HL-60/S4 (cell line): Measurements from ENCODE around the gene PDK1.
"Not testable (repeated sequence)": the region's sequence is repeated elsewhere in the genome, so short reads cannot be mapped to it uniquely, and the experiment has no call there.

Source experiments
- in situ Hi-C: fragments of 300-500 bp; cut with MboI; formaldehyde crosslinking; loops from 2 replicates; pipeline ENCODE4 v1.14.3; 2022; ENCODE audit warnings: low sequenced_read_pairs

The PDK1 gene

GRCh38 chr2:172555522-172556283 is at the start of gene PDK1:
Gene PDK1 (plus strand): TSS chr2:172556090. CDS start chr2:172556151, 61 bp downstream.
- in situ Hi-C loops, result no loop called here

- in situ Hi-C loops, result no loop called here
These were observed 48.7 kb upstream of the PDK1 start for GRCh38 chr2:172507199-172507598.

DNA sequence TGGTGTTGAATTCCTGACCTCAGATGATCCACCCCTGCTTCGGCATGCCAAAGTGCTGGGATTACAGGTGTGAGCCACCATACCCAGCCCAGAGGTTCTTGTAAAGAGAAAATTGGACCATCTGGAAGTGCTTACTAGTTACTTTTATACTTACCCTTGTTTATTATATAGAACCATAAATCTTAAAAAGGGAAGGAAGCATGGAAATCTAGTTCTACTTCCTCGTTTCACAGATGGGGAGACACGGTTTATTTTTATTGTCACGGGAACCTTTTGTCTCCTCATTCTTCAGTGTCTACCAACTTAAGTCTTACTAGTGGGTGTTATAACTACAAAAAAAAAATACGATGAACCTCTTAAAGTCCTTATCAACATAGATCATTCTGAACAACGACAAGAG is 45.8 kb upstream of the PDK1 start:
- in situ Hi-C loops, result no loop called here

DNA sequence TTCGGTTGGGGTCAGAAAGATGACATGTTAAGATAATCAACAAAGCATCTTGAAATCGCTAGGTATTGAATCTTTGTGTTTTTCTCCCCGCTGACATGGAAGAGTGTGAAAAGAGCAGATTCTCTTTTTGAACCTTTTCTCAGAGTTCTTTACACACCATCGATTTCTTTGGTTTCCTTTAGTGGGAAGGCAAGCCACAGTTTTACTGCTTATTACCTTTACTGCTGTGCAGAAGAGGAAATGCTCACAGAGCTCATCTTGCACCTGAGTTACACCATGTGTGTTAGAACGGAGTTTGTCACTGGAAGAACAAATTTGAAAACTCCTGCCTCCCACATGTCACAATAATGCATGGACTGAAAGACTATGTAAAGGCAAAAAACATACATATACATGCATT is 45.3 kb upstream of the PDK1 start:
- in situ Hi-C loops, result no loop called here

DNA sequence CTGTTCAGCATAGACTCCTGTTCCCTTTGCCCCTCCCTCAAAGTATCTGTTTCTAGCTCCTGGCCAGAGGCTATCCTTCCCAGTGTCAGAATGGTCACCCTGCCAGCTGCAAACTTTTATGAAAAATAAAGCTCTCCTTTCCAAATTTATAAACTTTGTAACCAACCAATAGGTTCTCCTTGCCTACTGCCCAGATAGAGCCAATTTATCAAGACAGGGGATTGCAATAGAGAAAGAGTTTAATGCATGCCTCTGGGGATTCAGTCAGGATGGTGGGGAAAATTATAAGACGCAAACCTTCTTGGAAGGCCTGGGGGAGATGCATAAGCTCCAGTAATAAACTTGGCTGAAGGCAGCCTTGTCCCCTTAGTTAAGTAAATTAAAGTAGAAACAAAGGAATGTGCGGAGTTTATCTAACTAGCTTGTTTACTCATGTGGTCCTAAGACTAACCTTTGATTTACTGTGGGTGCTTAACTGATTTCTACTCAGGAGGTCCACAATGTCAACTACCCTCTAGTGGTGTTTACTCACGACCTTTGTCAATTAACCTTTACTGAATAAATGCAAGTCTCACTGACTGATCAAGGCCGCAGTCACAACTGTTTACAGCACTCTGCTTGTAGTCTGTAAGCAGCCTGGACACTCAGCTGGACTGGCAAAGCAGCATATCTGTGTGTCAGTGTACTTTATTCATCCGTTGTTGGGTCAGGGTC is 42.9 kb upstream of the PDK1 start:
- in situ Hi-C loops, result no loop called here

DNA sequence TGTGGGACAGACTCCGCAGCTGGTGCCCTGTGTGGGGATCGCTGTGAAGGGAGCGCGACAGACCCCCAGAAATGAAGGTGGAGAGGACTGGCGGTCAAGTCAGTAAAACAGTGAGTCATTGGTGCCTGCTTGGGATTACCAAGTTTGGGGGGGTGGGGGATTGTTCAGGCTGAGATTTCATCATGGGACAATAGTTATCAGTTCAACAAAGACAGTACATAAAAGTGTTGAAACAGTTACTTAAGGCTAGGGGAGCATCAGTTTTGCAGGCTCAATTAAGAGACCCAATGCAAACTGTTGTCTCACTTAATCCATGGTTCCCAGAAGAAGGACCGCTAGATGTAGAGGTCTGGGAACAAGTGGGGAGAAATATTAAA is 42.4 kb upstream of the PDK1 start:
- in situ Hi-C loops, result no loop called here

- in situ Hi-C loops, result no loop called here
These were observed 41.8 kb upstream of the PDK1 start for GRCh38 chr2:172513935-172514586.

- in situ Hi-C loops, result no loop called here
These were observed 39.6 kb upstream of the PDK1 start for GRCh38 chr2:172516299-172516698.

DNA sequence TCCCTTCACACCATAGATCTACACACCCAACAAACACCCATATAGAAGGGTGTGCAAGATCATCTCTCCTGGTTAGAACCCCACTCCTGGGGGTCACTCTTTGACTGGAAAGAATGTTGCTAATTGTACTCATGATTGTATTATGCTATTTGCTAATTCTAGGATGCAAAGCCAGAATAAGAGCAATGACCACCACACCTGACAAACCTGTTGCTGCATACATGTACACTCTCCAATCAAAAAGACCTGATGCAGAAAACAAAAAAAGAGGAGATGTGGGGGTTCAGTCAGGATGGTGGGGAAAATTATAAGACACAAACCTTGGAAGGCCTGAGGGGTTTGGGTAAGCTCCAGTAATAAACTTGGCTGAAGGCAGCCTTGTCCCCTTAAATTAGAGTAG is 36.9 kb upstream of the PDK1 start:
- in situ Hi-C loops, result no loop called here

DNA sequence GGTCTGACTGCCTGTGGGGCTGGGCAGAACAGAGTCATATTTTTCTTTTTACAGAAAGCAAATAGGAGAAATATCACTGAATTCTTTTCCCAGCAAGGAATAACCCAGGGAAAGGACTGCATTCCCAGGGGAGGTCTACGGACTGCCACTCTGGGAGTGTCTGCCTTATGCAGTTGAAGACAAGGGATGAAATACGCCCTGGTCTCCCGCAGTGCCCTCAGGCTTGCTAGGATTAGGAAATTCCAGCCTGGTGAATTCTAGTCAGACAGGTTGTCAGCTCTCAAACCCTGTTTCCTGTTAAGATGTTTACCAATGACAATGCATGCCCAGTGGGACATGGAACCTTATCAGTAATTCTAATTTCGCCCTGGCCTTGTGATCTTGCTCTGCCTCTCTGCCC is 30.3 kb upstream of the PDK1 start:
- in situ Hi-C loops, result no loop called here

- in situ Hi-C loops, result no loop called here
These were observed 24.6 kb upstream of the PDK1 start for GRCh38 chr2:172531309-172531708.

DNA sequence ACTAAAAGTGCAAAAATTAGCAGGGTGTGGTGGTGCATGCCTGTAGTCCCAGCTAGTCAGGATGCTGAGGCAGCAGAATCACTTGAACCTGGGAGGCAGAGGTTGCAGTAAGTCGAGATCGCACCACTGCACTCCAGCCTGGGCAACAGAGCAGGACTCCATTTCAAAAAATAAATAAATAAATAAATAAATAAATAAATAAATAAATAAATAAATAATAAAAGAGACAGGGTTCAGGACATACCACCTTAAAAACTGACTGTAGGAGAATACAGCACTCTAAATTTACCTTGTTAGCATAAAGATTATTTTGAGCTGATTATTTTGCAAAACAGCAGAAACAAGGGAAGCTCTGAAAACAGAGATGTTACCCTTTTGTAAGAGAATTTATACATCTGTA is 23.4 kb upstream of the PDK1 start:
- in situ Hi-C loops, result not testable (repeated sequence)

GRCh38 chr2:172533687-172534086 is 22.2 kb upstream of the PDK1 start:
- in situ Hi-C loops, result no loop called here

DNA sequence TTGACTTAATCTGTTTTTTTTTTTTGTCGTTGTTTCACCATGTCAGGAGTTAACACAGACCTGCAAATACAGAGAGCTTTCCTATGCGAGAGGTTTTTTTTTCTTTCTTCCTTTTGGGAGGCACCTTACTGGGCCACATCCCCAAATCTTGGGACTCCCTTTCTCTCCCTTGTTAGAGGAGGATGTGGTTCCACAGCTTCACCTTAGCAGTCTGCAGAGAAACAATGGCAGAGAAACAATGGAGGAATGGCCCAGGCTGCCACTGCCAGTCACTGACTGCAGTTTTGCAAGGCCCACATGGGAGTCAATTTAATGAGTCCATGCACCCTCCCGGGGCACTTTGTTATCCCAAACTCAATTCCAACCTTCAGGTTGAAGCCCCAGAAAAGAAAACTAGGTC is 20.8 kb upstream of the PDK1 start:
- in situ Hi-C loops, result no loop called here

GRCh38 chr2:172537851-172538250 is 18.0 kb upstream of the PDK1 start:
- in situ Hi-C loops, result not testable (repeated sequence)

- in situ Hi-C loops, result no loop called here
These were observed 16.1 kb upstream of the PDK1 start for GRCh38 chr2:172539767-172540166.

GRCh38 chr2:172540421-172540820 is 15.5 kb upstream of the PDK1 start:
- in situ Hi-C loops, result no loop called here

DNA sequence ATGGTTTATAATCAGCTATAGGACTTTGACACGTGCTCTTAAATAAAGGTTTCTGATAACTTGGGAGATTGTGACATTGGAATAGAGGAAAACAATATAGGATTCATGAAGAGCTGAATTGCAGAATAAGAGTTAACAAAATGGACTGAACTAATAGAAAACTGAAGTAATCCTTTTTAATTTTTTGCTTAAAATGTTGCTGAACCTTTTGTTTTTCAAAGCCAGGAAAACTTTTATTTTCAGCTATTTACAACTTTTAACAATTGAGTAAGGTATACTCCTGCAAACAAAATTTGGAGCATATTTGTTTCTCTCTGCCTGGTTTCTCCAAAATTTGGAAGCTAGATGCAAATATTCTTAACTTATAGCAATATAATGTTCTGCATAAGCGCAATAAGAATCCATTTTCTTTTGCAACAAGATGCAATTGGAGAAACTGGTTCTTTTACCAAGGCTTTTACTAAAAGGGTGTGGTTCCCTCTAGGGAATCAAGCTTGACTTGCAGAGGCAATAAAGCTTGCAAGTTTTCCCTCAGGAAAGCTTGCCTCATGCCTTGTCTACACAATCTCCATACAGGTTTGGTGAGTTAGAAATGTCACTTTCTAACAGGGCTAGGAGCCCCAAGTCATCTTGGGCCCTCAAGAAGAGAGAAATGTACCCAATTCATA is 10.3 kb upstream of the PDK1 start:
- in situ Hi-C loops, result no loop called here

GRCh38 chr2:172549131-172549530 is 6.8 kb upstream of the PDK1 start:
- in situ Hi-C loops, result no loop called here

- in situ Hi-C loops, result not testable (repeated sequence)
These were observed 6.1 kb upstream of the PDK1 start for GRCh38 chr2:172549802-172550201.

- in situ Hi-C loops, result no loop called here
These were observed 5.5 kb upstream of the PDK1 start for GRCh38 chr2:172550419-172550818.
